Epithelial cell of proximal tubule (primary cell): ENCODE measurements around the gene CACNA1D. TPM values are rescaled to one million over a fixed set of nuclear protein-coding genes. Genes with fewer than 3 reads are reported as not detected.

Experiments
- DNase-seq: peaks from one replicate; pipeline ENCODE4 v3.0.0-alpha.2; 2011; ENCODE audit warnings: low read depth
- H3K4me3 ChIP-seq: 2 replicates; pipeline ENCODE4 v1.5.1; 2011; ENCODE audit warnings: low read depth, mild to moderate bottlenecking, low read length
- CTCF ChIP-seq: conservative IDR thresholded peaks from 2 replicates; pipeline ENCODE4 v1.5.1; 2012; ENCODE audit warnings: low read depth, mild to moderate bottlenecking, low read length
- total RNA-seq: library from RNA; depleted of rRNA; stranded (reverse); fragments of >200 nt; gene quantifications from 2 replicates; pipeline ENCODE4 v1.2.3, GENCODE V29; 2015

The CACNA1D gene
- total RNA-seq, 1 donor from 2014 or later, result 1.9 TPM

GRCh38 chr3:53846134-53846850 lies 351.9 kb downstream of the CACNA1D start, which contains the start of the genes CHDH and IL17RB:
CHDH (minus strand) TSS chr3:53846419; CDS start chr3:53824008, 22,411 bp downstream.
IL17RB (plus strand) TSS chr3:53846568; CDS start chr3:53846589, 21 bp downstream.
- TF ChIP-seq CTCF, result no peak
- peak within 1 kb of the TSS; percentile 68 for H3K4me3 ChIP-seq
- no peak for DNase-seq

- H3K4me3 ChIP-seq, result peak overlapping the region; percentile 68
Measured at GRCh38 chr3:53846851-53847155, 352.4 kb downstream of the CACNA1D start.

GRCh38 chr3:53849916-53850315 lies 355.5 kb downstream of the CACNA1D start:
- no peak for DNase-seq
- no peak overlapping the region for H3K4me3 ChIP-seq
- no peak for TF ChIP-seq CTCF

More at GRCh38 chr3:53846851-53847155, 352.4 kb downstream of the CACNA1D start:
- no peak for TF ChIP-seq CTCF
- DNase-seq, result no peak

- H3K4me3 ChIP-seq, result no peak overlapping the region
- no peak for DNase-seq
- no peak for TF ChIP-seq CTCF
Measured at GRCh38 chr3:53850895-53851294, 356.5 kb downstream of the CACNA1D start.

GRCh38 chr3:53856964-53857363 lies 362.6 kb downstream of the CACNA1D start:
- no peak for TF ChIP-seq CTCF
- no peak for DNase-seq
- H3K4me3 ChIP-seq, result no peak overlapping the region

GRCh38 chr3:53858096-53858741 lies 363.8 kb downstream of the CACNA1D start:
- TF ChIP-seq CTCF, result peak; percentile 9
- no peak for DNase-seq
- no peak overlapping the region for H3K4me3 ChIP-seq
